Left cardiac atrium (tissue), 4 donors: ENCODE measurements around the gene CCDC8. TPM values are rescaled to one million over a fixed set of nuclear protein-coding genes. Genes with fewer than 3 reads are reported as not detected.
"Not testable (repeated sequence)": the region's sequence is repeated elsewhere in the genome, so short reads cannot be mapped to it uniquely, and the experiment has no call there.

ENCODE experiments used
- ATAC-seq, 2 donors: fragments of 200-7000 bp; cut with Tn5 transposase; one replicate each; pipeline ENCODE4 v1.9.1; 2020; ENCODE audit warnings: mild to moderate bottlenecking in 2 of 2, moderate library complexity in 2 of 2
- DNase-seq: peaks from one replicate; pipeline ENCODE4 v3.0.0-alpha.2; 2020
- intact Hi-C, 2 donors: fragments of 100-400 bp; cut with DNase I; formaldehyde crosslinking; loops; one replicate each; pipeline versions ENCODE4 v1.14.1 to v1.15.1; 2022 to 2023
- total RNA-seq, 2 donors: library from RNA; stranded (reverse); fragmentation: NEBNext Ultra II Directional; extraction: Animal tissue kit (Norgen Biotek cat#: 25700); gene quantifications; one replicate each; pipeline ENCODE4 v1.2.1, GENCODE V29; 2021
- donor health status: DM: no; HTN: yes; CAD: no.
- donor health status: DM: no; HTN: yes; CAD: no; lungs with severe emphysema.
- donor health status: DM: yes; HTN: yes; CAD: no.
- donor health status: Dilated cardiomyopathy.

Gene CCDC8
- total RNA-seq, 2 donors from 2014 or later = 29.6 to 38.4 TPM

GRCh38 chr19:46387713-46388130, 25.6 kb downstream of the CCDC8 start:
- no peak for DNase-seq
- ATAC-seq = no peak
- intact Hi-C loops = no loop called here

- DNase-seq (no peak), ATAC-seq (no peak)
- intact Hi-C loops = no loop called here
Observed at GRCh38 chr19:46386996-46387712, 26.2 kb downstream of the CCDC8 start.

GRCh38 chr19:46386151-46386550, 27.2 kb downstream of the CCDC8 start:
- no peak for DNase-seq
- intact Hi-C loops = no loop called here
- no peak for ATAC-seq

- no peak for ATAC-seq
- intact Hi-C loops = no loop called here
- no peak for DNase-seq
Observed at GRCh38 chr19:46385636-46386035, 27.7 kb downstream of the CCDC8 start.

- peak; percentile 70 to 73 for ATAC-seq
- no peak for DNase-seq
- intact Hi-C loops = no loop called here
Observed at GRCh38 chr19:46384396-46384795, 29.0 kb downstream of the CCDC8 start.

- ATAC-seq = peak; percentile 12 to 28
- no peak for DNase-seq
- intact Hi-C loops = no loop called here
Observed at GRCh38 chr19:46383846-46384245, 29.5 kb downstream of the CCDC8 start.

- ATAC-seq (no peak), DNase-seq (no peak)
- intact Hi-C loops = no loop called here
Observed at GRCh38 chr19:46383171-46383815, 30.1 kb downstream of the CCDC8 start.

GRCh38 chr19:46381756-46382345, 31.5 kb downstream of the CCDC8 start:
- intact Hi-C loops = no loop called here
- DNase-seq = no peak
- ATAC-seq = no peak

- DNase-seq (no peak), ATAC-seq (no peak)
- intact Hi-C loops = no loop called here
Observed at GRCh38 chr19:46381346-46381745, 32.0 kb downstream of the CCDC8 start.

- no peak for ATAC-seq
- intact Hi-C loops = no loop called here
- DNase-seq = no peak
Observed at GRCh38 chr19:46380690-46381089, 32.7 kb downstream of the CCDC8 start.

GRCh38 chr19:46378268-46378667, 35.1 kb downstream of the CCDC8 start:
- intact Hi-C loops = no loop called here
- no peak for DNase-seq
- ATAC-seq = peak; percentile 21 to 45

- DNase-seq = no peak
- intact Hi-C loops = no loop called here
- no peak for ATAC-seq
Observed at GRCh38 chr19:46376241-46377153, 36.9 kb downstream of the CCDC8 start.

- ATAC-seq, DNase-seq, intact Hi-C loops: not testable (repeated sequence)
Observed at GRCh38 chr19:46375476-46376067, 37.8 kb downstream of the CCDC8 start.

GRCh38 chr19:46374536-46375475, 38.6 kb downstream of the CCDC8 start:
- intact Hi-C loops = no loop called here
- ATAC-seq (no peak), DNase-seq (no peak)

GRCh38 chr19:46373491-46374359, 39.6 kb downstream of the CCDC8 start:
- intact Hi-C loops = no loop called here
- peak; percentile 72 to 89 for ATAC-seq
- peak; percentile 75 for DNase-seq

- DNase-seq (no peak), ATAC-seq (peak; percentile 2 to 12)
- intact Hi-C loops = no loop called here
Observed at GRCh38 chr19:46372901-46373490, 40.4 kb downstream of the CCDC8 start.
